SK-N-SH treated with all-trans-retinoic acid at 6 μM for 48 hours (cell line): ENCODE data around the gene BPNT1.

Experiments
- CREB5 ChIP-seq: fragments of 250-450 bp; sonication (Bioruptor Pico); IDR thresholded peaks from 2 replicates; pipeline ENCODE4 v1.5.1; 2020; ENCODE audit warnings: low read depth, mild to moderate bottlenecking, moderate library complexity
- CSRNP3 ChIP-seq: fragments of 250-450 bp; sonication (Bioruptor Pico); IDR thresholded peaks from 2 replicates; pipeline ENCODE4 v1.5.1; 2021; ENCODE audit warnings: mild to moderate bottlenecking, moderate library complexity
- ESRRG ChIP-seq: fragments of 250-450 bp; sonication (Bioruptor Pico); IDR thresholded peaks from 2 replicates; pipeline ENCODE4 v1.6.1; 2021; ENCODE audit warnings: mild to moderate bottlenecking
- GLIS3 ChIP-seq: fragments of 250-450 bp; sonication (Bioruptor Pico); IDR thresholded peaks from 2 replicates; pipeline ENCODE4 v1.5.0; 2020; ENCODE audit warnings: mild to moderate bottlenecking, moderate library complexity
- PATZ1 ChIP-seq: fragments of 250-450 bp; sonication (Bioruptor Pico); IDR thresholded peaks from 2 replicates; pipeline ENCODE4 v1.8.0; 2020; ENCODE audit warnings: mild to moderate bottlenecking, moderate library complexity, borderline replicate concordance
- PPARA ChIP-seq: fragments of 250-450 bp; sonication (Bioruptor Pico); IDR thresholded peaks from 2 replicates; pipeline ENCODE4 v1.5.0; 2020; ENCODE audit warnings: mild to moderate bottlenecking, borderline replicate concordance
- RARB ChIP-seq: fragments of 250-450 bp; sonication (Bioruptor Pico); IDR thresholded peaks from 2 replicates; pipeline ENCODE4 v1.8.0; 2021; ENCODE audit warnings: mild to moderate bottlenecking, moderate library complexity
- SNAI2 ChIP-seq: fragments of 250-450 bp; sonication (Bioruptor Pico); IDR thresholded peaks from 2 replicates; pipeline ENCODE4 v1.5.0; 2020; ENCODE audit warnings: mild to moderate bottlenecking, moderate library complexity
- TOX ChIP-seq: fragments of 250-450 bp; sonication (Bioruptor Pico); IDR thresholded peaks from 2 replicates; pipeline ENCODE4 v1.8.0; 2021; ENCODE audit warnings: mild to moderate bottlenecking, moderate library complexity, borderline replicate concordance
- TSHZ2 ChIP-seq: fragments of 250-450 bp; sonication (Bioruptor Pico); IDR thresholded peaks from 2 replicates; pipeline ENCODE4 v1.5.0; 2020; ENCODE audit warnings: mild to moderate bottlenecking, moderate library complexity
- ZC3H10 ChIP-seq: fragments of 250-450 bp; sonication (Bioruptor Pico); IDR thresholded peaks from 2 replicates; pipeline ENCODE4 v1.5.1; 2021; ENCODE audit warnings: mild to moderate bottlenecking, moderate library complexity
- ZFP3 ChIP-seq: fragments of 250-450 bp; sonication (Bioruptor Pico); IDR thresholded peaks from 2 replicates; pipeline ENCODE4 v1.5.0; 2020; ENCODE audit warnings: mild to moderate bottlenecking, moderate library complexity
- ZFP30 ChIP-seq: fragments of 450-650 bp; formaldehyde crosslinking; IDR thresholded peaks from 2 replicates; pipeline ENCODE4 v1.5.0; 2022; ENCODE audit warnings: mild to moderate bottlenecking, moderate library complexity
- ZNF8 ChIP-seq: fragments of 450-650 bp; formaldehyde crosslinking; IDR thresholded peaks from 2 replicates; pipeline ENCODE4 v1.5.0; 2020; ENCODE audit warnings: mild to moderate bottlenecking, moderate library complexity

GRCh38 chr1:220093361-220094015, 3.9 kb upstream of the BPNT1 start:
- no peak for TF ChIP-seq ZC3H10 (CRISPR knock-in tag)
- no peak for TF ChIP-seq RARB (CRISPR knock-in tag)
- no peak for TF ChIP-seq CREB5
- no peak for TF ChIP-seq SNAI2
- no peak for TF ChIP-seq ESRRG
- TF ChIP-seq ZFP3 (CRISPR knock-in tag) = no peak
- TF ChIP-seq PATZ1 (CRISPR knock-in tag) = no peak
- TF ChIP-seq GLIS3 (CRISPR knock-in tag) = no peak
- TF ChIP-seq ZFP30 = no peak
- TF ChIP-seq PPARA (CRISPR knock-in tag) = no peak
- no peak for TF ChIP-seq CSRNP3
- TF ChIP-seq ZNF8 (CRISPR knock-in tag) = no peak
- no peak for TF ChIP-seq TOX (CRISPR knock-in tag)
- TF ChIP-seq TSHZ2 (CRISPR knock-in tag) = no peak
